Endometrial microvascular endothelial cells (primary cell): ENCODE results near the gene GH1. TPM values are rescaled to one million over a fixed set of nuclear protein-coding genes. Genes with fewer than 3 reads are reported as not detected.

ENCODE experiments used
- in situ Hi-C: cut with HindIII; loops from 2 replicates; pipeline ENCODE4 v1.10.0; 2017; ENCODE audit warnings: low sequenced_read_pairs, low pct_unique_long_range_greater_than_20kb; ENCODE audit errors: inconsistent ontology term
- total RNA-seq: library from RNA; depleted of rRNA; stranded (reverse); fragments of >200 nt; gene quantifications from one replicate; pipeline ENCODE4 v1.2.3, GENCODE V29; 2015; ENCODE audit errors: inconsistent ontology term

GH1 gene
- total RNA-seq, 1 donor from 2014 or later = not detected

GRCh38 chr17:63946440-63947363 lies 28.1 kb upstream of the GH1 start:
- in situ Hi-C loops = no loop called here

DNA sequence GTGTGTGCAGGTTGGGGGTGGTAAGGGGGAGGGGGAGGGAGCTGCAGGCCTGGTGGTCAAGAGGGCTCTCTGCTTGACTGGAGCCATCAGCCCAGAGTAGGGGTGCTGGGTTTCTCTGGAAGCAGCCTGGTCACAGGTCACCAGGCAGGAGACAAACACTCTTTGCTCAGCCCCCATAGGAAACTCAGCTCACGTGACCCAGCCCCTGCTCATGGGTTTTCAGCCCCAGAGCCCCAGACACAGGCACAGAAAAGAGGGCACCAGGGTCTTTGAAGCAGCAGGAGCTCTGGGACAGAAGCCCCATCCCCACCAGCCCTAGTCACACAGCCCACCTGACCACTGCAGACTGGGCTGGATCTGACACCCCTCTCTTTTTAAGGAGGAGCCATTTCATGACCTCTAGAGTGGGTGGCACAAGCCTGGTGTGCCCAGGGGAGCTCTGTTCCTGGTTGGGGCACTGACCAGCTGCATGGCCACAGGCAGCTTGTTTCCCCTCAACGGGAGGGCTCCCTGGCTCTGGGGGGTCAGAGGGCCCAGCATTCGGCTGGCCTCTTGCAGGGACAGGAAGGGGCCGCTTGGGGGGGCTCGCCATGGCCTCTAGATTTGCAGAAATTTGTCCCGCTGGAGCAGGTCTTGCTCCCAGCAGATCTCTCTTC lies 27.3 kb upstream of the GH1 start:
- in situ Hi-C loops = no loop called here

GRCh38 chr17:63944736-63945499 lies 26.3 kb upstream of the GH1 start:
- in situ Hi-C loops = no loop called here

GRCh38 chr17:63943745-63944144 lies 25.1 kb upstream of the GH1 start:
- in situ Hi-C loops = no loop called here

- in situ Hi-C loops = no loop called here
These were observed 23.8 kb upstream of the GH1 start for GRCh38 chr17:63942309-63942985.

DNA sequence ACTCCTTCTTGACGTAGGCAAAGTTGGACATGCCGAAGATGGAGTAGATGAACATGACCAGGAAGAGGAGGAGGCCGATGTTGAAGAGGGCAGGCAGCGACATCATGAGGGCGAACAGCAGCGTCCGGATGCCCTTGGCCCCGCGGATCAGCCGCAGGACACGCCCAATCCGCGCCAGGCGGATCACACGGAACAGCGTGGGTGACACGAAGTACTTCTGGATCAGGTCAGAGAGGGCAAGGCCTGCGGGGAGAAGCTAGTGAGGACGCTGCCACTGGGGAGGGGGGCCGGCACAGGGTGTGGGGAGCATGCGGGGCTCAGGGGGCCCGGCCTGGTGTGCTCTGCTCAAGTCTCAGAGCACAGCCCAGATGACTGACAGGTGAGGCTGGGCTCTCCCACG lies 23.1 kb upstream of the GH1 start:
- in situ Hi-C loops = no loop called here

DNA sequence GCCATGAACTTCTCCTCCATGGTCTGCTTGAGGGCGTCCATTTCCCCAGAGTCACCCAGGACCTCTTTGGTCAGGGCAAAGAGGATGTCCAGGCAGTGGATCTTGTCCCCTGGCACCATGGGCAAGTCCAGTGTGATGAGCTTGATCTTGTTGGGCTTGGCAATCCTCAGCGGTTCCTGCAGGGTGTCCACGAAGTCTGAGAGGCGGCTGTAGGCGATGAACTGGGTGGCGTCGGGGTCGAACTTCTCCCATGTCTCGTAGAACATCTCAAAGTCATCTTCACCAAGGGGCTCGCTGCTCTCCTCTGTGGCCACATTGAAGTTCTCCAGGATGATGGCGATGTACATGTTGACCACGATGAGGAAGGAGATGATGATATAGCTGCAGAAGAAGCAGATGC lies 22.5 kb upstream of the GH1 start:
- in situ Hi-C loops = no loop called here

DNA sequence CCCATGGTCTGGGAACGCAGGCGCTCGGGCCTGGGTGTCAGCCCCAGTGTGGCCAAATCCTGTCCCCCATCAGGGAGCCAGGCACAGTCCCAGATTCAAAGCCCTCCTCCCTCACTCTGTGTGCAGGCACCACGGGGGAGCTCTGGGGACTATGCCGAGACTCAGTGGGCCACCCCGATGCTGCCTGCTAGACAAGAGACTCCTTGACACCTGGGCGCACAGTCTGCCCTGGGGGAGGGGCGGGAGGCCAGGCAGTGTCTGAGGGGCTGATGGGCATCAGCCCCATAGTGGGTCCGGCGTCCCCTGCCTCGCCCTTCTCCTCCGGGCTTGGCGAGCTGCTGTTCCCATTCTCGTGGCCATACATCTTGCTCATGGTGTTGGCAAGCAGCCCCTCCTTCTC lies 21.9 kb upstream of the GH1 start:
- in situ Hi-C loops = no loop called here

GRCh38 chr17:63939884-63940283 lies 21.2 kb upstream of the GH1 start:
- in situ Hi-C loops = no loop called here

GRCh38 chr17:63939401-63939800 lies 20.8 kb upstream of the GH1 start:
- in situ Hi-C loops = no loop called here

DNA sequence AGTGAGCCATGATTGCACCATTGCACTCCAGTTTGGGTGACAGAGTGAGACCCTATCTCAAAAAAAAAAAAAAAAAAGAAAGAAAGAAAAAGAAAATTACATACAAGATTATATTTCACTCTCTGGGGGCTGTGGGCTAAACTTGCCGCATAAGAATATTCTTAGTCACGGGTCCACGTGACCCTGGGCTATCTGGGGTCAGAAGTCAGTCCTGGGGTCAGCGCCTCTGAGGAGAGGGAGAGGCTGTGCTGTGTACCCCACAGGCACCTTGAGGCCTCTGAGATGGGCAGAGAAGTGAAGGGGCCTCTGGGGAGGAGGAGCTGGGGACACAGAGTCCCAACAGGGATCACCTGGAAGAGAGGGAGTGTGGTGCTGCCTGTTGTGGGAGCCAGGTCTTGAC lies 19.3 kb upstream of the GH1 start:
- in situ Hi-C loops = no loop called here

GRCh38 chr17:63937319-63937718 lies 18.7 kb upstream of the GH1 start:
- in situ Hi-C loops = no loop called here

DNA sequence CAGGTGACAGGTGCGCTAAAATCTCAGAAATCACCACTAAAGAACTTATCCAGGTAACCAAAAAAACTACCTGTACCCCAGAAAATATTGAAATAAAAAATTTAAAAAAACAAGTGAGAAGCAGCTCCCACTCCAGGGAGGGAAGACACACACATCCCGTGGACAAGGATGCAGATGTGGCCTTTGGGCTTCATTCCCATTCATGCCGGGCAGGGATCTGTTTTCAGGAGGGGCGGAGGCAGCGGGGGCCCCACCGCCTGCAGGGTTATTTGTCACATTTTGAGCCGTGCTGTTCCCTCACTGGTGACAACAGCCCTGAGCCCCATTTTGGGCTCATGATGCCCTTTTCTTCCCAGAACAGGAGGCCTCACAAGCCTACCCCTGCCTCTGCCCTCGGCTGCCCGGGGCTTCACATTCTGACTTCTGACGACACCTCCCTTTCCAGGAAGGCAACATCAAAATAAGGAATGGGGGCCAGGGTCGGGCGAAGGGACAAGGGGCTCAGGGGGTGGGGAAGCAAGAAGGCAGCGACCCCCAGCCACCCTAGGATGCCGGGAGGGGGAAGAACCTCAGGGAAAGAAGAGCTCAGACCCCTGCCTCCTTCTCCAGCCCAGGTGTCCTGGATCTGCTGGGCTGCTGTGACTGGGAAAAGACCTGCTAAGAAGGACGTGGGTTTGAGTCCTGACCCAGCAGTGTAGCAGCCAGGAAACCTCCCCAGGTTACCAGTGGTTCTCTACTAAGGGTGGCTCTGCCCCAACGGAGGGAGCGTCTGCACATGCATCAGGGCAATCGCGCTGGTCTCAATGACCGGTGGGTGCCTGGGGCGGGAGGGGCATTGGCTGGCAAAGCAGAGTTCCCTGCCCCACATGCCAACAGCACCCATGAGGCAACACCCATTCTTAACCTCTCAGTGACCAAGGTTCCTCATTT lies 15.8 kb upstream of the GH1 start:
- in situ Hi-C loops = no loop called here

DNA sequence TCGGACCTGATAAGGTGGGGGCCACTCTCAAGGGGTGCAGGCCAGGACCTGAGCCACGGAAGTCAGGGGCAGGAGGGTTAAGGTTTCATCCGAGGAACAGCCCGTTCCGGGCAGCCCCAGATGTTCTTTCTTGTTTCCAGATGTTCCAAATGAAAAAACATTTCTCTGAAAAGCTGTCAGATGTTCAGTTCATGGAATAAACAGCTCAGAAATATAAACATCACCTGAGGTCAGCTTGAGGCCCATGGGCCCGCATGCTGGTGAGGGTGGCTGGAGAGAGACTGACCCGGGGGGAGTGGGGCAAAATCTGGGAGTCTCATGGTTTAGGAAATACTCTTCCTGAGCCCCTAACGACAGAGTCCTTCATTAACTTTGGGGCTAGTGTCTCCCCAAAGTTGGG lies 15.0 kb upstream of the GH1 start:
- in situ Hi-C loops = no loop called here

DNA sequence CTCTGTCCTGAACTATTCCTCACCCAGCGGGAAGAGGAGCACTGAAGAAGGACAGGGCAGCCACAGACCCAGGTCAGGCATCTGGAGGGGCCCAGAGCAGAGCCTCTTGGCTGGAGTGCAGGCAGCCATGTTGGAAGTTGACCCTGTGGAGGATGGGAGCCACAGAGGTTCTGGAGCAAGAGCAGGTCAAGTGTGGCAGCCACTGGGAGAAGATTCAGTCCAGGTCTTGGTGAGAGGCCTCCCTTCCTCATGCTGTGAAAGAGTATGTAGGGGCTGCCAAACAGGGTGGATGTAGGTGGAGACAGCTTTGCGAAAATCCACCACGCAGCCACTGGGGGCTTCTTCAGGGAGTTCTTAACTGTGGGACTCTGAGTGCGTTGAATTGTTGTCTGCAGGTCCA lies 14.1 kb upstream of the GH1 start:
- in situ Hi-C loops = no loop called here

- in situ Hi-C loops = no loop called here
These were observed 13.4 kb upstream of the GH1 start, which contains the start of gene CD79B for GRCh38 chr17:63931981-63932561. TSS of gene CD79B (minus strand) at chr17:63932331. CDS start at chr17:63932261, 70 bp downstream.

- in situ Hi-C loops = no loop called here
These were observed 12.4 kb upstream of the GH1 start for GRCh38 chr17:63930951-63931575.
